Endodermal cell (in vitro differentiated cells): ENCODE data around the gene TCEAL7. TPM values are rescaled to one million over a fixed set of nuclear protein-coding genes. Genes with fewer than 3 reads are reported as not detected.
A peak's percentile ranks its signal among the peaks of the same experiment; 100 is the strongest.

Experiments
- DNase-seq: peaks from one replicate; pipeline ENCODE4 v3.0.0-alpha.2; 2017
- H3K27ac ChIP-seq: 2 replicates; pipeline ENCODE4 v1.5.1; 2013; ENCODE audit warnings: mild to moderate bottlenecking, low read depth, low read length, moderate library complexity
- H3K27me3 ChIP-seq: 2 replicates; pipeline ENCODE4 v1.6.1; 2013; ENCODE audit warnings: mild to moderate bottlenecking, low read length, moderate library complexity; ENCODE audit not compliant: insufficient read depth, control insufficient read depth, poor library complexity, severe bottlenecking
- H3K36me3 ChIP-seq: 2 replicates; pipeline ENCODE4 v1.7.0; 2013; ENCODE audit warnings: mild to moderate bottlenecking, low read length, moderate library complexity; ENCODE audit not compliant: control insufficient read depth, insufficient read depth
- H3K4me1 ChIP-seq: one replicate; pipeline ENCODE4 v1.7.0; 2013; ENCODE audit warnings: low read length; ENCODE audit not compliant: control insufficient read depth, insufficient read depth
- H3K4me3 ChIP-seq: 2 replicates; pipeline ENCODE4 v1.5.1; 2013; ENCODE audit warnings: mild to moderate bottlenecking, low read length, moderate library complexity
- H3K9ac ChIP-seq: 2 replicates; pipeline ENCODE4 v1.6.1; 2013; ENCODE audit warnings: mild to moderate bottlenecking, low read length, moderate library complexity; ENCODE audit not compliant: poor library complexity, severe bottlenecking; ENCODE audit errors: extremely low read depth
- H3K9me3 ChIP-seq: 2 replicates; pipeline ENCODE4 v1.6.1; 2013; ENCODE audit warnings: mild to moderate bottlenecking, low read length, moderate library complexity; ENCODE audit not compliant: control insufficient read depth
- H3K27ac Mint-ChIP-seq: 2 replicates; pipeline ENCODE4 v1.8.0; 2020; ENCODE audit warnings: mixed read lengths
- H3K27me3 Mint-ChIP-seq: 2 replicates; pipeline ENCODE4 v1.8.0; 2021; ENCODE audit warnings: mild to moderate bottlenecking, mixed read lengths; ENCODE audit not compliant: insufficient read depth
- H3K36me3 Mint-ChIP-seq: 2 replicates; pipeline ENCODE4 v1.8.0; 2020; ENCODE audit warnings: low read depth, mixed read lengths
- H3K4me1 Mint-ChIP-seq: 2 replicates; pipeline ENCODE4 v1.8.0; 2020; ENCODE audit warnings: mixed read lengths
- H3K4me3 Mint-ChIP-seq: 2 replicates; pipeline ENCODE4 v1.8.0; 2020; ENCODE audit warnings: mild to moderate bottlenecking, moderate library complexity, mixed read lengths
- H3K9me3 Mint-ChIP-seq: 2 replicates; pipeline ENCODE4 v1.8.0; 2020; ENCODE audit warnings: mild to moderate bottlenecking, mixed read lengths
- WGBS, 2 experiments: methylation state at CpG; one replicate each; pipeline versions ENCODE4 v1.1.5 to v1.1.7; 2013; ENCODE audit warnings: missing lambda C conversion rate in 2 of 2, mixed read lengths in 1 of 2; ENCODE audit not compliant: insufficient coverage in 1 of 2, insufficient read length in 1 of 2; 5-methylcytosine and 5-hydroxymethylcytosine counted together
- total RNA-seq, 2 donors: library from RNA; stranded (reverse); fragmentation: NEBNext Ultra II Directional in 1 of 2; extraction: Animal tissue kit (Norgen Biotek cat#: 25700) in 1 of 2; gene quantifications; 2 replicates in 1 of 2; 3 replicates in 1 of 2; pipeline ENCODE4 v1.2.1, GENCODE V29; 2021
- TF ChIP-seq, protein P1 (sequence below): fragments of 200-600 bp; sonication (generic); conservative IDR thresholded peaks from 2 replicates; pipeline ENCODE4 v1.5.0; 2021; ENCODE audit warnings: antibody characterized with exemption, mild to moderate bottlenecking

Gene TCEAL7
- total RNA-seq, 2 donors from 2014 or later: 5.3 to 6.7 TPM

DNA sequence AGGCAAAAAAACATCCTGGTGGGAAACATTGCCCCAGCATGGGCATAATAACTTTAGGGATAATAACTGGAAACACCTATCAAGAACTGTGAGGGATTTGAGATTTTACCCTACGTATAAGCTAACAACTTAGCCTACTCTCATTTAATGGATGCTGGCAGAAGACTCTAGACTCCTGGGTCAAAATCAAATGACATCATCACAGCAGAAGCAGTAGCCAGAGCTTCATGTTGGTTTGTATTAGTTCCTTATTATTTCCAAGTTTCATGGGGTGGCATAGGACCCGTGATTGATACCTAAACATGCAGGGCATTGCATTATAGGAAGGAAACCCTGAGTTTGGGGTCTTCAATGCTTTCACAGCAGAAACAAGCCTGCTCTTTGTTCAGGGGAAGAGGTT, 30.9 kb downstream of the TCEAL7 start:
- Histone ChIP-seq H3K36me3 (peaks cover 9% of the 10 kb centered on the region), H3K27me3 (no peaks in the 10 kb centered on the region), H3K9ac (no peak overlapping the region), H3K4me1 (peaks cover 3% of the 10 kb centered on the region), H3K9me3 (no peaks in the 10 kb centered on the region), H3K27ac (no peak overlapping the region), H3K4me3 (peak overlapping the region; percentile 12)
- no peak for DNase-seq
- Mint-ChIP-seq H3K9me3 (peaks cover 7% of the 10 kb centered on the region), H3K4me1 (peaks cover 35% of the 10 kb centered on the region), H3K27ac (no peak overlapping the region), H3K27me3 (no peaks in the 10 kb centered on the region), H3K36me3 (peaks cover 8% of the 10 kb centered on the region), H3K4me3 (no peak overlapping the region)
- 83% methylated on average over 2 of the region's 2 CpGs; no CpG with 5 or more reads in 1 of the 2 experiments for WGBS, 2 experiments
- TF ChIP-seq, protein P1, sequence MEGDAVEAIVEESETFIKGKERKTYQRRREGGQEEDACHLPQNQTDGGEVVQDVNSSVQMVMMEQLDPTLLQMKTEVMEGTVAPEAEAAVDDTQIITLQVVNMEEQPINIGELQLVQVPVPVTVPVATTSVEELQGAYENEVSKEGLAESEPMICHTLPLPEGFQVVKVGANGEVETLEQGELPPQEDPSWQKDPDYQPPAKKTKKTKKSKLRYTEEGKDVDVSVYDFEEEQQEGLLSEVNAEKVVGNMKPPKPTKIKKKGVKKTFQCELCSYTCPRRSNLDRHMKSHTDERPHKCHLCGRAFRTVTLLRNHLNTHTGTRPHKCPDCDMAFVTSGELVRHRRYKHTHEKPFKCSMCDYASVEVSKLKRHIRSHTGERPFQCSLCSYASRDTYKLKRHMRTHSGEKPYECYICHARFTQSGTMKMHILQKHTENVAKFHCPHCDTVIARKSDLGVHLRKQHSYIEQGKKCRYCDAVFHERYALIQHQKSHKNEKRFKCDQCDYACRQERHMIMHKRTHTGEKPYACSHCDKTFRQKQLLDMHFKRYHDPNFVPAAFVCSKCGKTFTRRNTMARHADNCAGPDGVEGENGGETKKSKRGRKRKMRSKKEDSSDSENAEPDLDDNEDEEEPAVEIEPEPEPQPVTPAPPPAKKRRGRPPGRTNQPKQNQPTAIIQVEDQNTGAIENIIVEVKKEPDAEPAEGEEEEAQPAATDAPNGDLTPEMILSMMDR: no peak

DNA sequence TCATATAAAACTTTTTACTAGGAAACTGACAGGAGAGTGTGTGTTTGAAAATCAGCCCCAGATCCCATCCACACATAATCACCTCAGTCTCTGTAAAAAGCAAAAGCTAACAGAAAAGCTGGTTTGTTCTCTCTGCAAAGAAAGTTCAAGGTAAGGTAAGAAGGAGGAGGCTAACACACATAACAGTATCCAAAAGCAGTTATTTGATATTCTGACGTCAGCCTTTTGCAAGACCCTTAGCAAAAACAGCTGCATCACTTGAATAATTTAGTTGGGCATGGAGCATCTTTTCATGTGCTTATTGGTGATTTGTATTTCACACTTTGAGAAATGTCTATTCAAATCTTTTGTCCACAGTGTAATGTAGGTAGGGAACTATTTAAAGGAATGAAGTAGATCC, 31.8 kb downstream of the TCEAL7 start:
- H3K4me3 Mint-ChIP-seq: no peak overlapping the region
- no peaks in the 10 kb centered on the region for H3K9me3 ChIP-seq
- H3K36me3 ChIP-seq: peaks cover 9% of the 10 kb centered on the region
- no peaks in the 10 kb centered on the region for H3K27me3 ChIP-seq
- H3K27ac Mint-ChIP-seq: peak overlapping the region; percentile 28
- H3K4me3 ChIP-seq: peak overlapping the region; percentile 23
- WGBS, 2 experiments: 17 to 57% methylated on average over 1 of the region's 1 CpG
- TF ChIP-seq, protein P1: no peak
- peaks cover 36% of the 10 kb centered on the region for H3K4me1 Mint-ChIP-seq
- H3K27me3 Mint-ChIP-seq: no peaks in the 10 kb centered on the region
- peaks cover 8% of the 10 kb centered on the region for H3K36me3 Mint-ChIP-seq
- peaks cover 5% of the 10 kb centered on the region for H3K9me3 Mint-ChIP-seq
- DNase-seq: no peak
- H3K4me1 ChIP-seq: peaks cover 3% of the 10 kb centered on the region
- H3K27ac ChIP-seq: no peak overlapping the region
- no peak overlapping the region for H3K9ac ChIP-seq

DNA sequence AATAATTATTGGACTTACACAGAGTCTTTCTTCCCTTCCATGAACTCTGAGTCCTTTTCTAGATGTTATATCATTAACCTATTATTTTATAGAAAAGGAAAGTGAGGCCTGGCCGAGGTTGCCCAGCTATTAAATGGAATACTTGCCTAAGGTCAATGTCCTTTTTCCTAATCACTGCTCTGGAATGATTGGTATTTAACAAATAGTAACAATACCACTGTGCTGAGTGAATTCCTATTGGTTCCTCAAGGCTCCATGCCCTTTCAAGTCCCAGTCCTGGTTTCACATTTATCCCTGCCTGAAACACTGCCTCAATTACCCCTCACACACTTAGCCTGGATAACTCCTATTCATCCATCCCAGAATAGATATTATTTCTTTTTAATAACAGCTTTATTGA, 32.4 kb downstream of the TCEAL7 start:
- Mint-ChIP-seq H3K27me3 (no peaks in the 10 kb centered on the region), H3K36me3 (peaks cover 7% of the 10 kb centered on the region), H3K9me3 (peaks cover 5% of the 10 kb centered on the region), H3K4me3 (no peak overlapping the region), H3K27ac (no peak overlapping the region), H3K4me1 (peaks cover 40% of the 10 kb centered on the region)
- Histone ChIP-seq H3K4me1 (peaks cover 3% of the 10 kb centered on the region), H3K9me3 (no peaks in the 10 kb centered on the region), H3K4me3 (peak overlapping the region; percentile 23), H3K9ac (no peak overlapping the region), H3K36me3 (peaks cover 8% of the 10 kb centered on the region), H3K27ac (no peak overlapping the region), H3K27me3 (no peaks in the 10 kb centered on the region)
- no peak for DNase-seq
- WGBS, 2 experiments: no CpG with 5 or more reads among the region's 1 CpG
- TF ChIP-seq, protein P1: no peak
